ENCODE data around the gene EHD3.

DNA sequence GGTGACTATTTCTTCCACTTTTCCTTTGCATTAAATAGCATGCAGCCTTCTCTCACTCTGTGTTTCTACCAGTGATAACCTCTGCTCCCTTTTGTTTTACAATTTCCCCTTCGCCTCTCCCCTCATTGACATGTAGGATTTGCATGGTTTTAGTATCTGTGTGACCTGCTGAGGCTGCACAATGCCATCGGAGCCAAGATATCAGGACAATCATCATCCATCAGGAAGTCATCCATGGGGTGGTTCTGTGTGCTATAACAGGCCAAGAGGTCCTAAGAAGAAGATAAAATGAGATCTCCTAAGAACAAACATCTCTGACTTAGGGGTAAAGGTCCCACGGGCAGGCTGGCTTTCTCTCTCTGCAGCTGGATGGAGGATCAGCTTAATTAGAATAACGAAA, 65.6 kb downstream of the EHD3 start:
- TF ChIP-seq POLR2A (IDR thresholded peaks at IDR 0.05; ENCODE audit: low read depth, low read length) (no peak), MAFK (IDR thresholded peaks at IDR 0.05; ENCODE audit: low read depth, low read length) (no peak), NFE2L2 (IDR thresholded peaks at IDR 0.05; ENCODE audit: low read depth, low read length) (no peak)
- TF ChIP-seq, protein P1, sequence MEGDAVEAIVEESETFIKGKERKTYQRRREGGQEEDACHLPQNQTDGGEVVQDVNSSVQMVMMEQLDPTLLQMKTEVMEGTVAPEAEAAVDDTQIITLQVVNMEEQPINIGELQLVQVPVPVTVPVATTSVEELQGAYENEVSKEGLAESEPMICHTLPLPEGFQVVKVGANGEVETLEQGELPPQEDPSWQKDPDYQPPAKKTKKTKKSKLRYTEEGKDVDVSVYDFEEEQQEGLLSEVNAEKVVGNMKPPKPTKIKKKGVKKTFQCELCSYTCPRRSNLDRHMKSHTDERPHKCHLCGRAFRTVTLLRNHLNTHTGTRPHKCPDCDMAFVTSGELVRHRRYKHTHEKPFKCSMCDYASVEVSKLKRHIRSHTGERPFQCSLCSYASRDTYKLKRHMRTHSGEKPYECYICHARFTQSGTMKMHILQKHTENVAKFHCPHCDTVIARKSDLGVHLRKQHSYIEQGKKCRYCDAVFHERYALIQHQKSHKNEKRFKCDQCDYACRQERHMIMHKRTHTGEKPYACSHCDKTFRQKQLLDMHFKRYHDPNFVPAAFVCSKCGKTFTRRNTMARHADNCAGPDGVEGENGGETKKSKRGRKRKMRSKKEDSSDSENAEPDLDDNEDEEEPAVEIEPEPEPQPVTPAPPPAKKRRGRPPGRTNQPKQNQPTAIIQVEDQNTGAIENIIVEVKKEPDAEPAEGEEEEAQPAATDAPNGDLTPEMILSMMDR (conservative IDR thresholded peaks at IDR 0.05; ENCODE audit: low read depth, low read length): no peak
- TF ChIP-seq, protein P2, sequence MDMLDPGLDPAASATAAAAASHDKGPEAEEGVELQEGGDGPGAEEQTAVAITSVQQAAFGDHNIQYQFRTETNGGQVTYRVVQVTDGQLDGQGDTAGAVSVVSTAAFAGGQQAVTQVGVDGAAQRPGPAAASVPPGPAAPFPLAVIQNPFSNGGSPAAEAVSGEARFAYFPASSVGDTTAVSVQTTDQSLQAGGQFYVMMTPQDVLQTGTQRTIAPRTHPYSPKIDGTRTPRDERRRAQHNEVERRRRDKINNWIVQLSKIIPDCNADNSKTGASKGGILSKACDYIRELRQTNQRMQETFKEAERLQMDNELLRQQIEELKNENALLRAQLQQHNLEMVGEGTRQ (IDR thresholded peaks at IDR 0.05; ENCODE audit: low read depth, low read length): no peak
